Heart left ventricle (tissue), 16 donors: ENCODE measurements around the gene CWC22. TPM values are rescaled to one million over a fixed set of nuclear protein-coding genes. Genes with fewer than 3 reads are reported as not detected.
"Not testable (repeated sequence)": the region's sequence is repeated elsewhere in the genome, so short reads cannot be mapped to it uniquely, and the experiment has no call there.

ENCODE experiments used
- ATAC-seq, 4 donors: fragments of 200-7000 bp; cut with Tn5 transposase; one replicate each; pipeline ENCODE4 v1.9.1; 2020 to 2022; ENCODE audit warnings: moderate library complexity in 4 of 4, mild to moderate bottlenecking in 3 of 4, moderate number of reproducible peaks in 1 of 4
- DNase-seq, 5 donors: peaks; one replicate each; pipeline ENCODE4 v3.0.0-alpha.2; 2020
- H3K27ac ChIP-seq, 12 donors: fragments of 200-600 bp; sonication (generic) in 4 of 12; one replicate each; pipeline versions ENCODE4 v1.5.0 to v1.8.0; 2016 to 2022; ENCODE audit warnings: mild to moderate bottlenecking in 2 of 12
- H3K27me3 ChIP-seq, 9 donors: fragments of 200-600 bp; sonication (generic) in 2 of 9; one replicate each; pipeline versions ENCODE4 v1.5.1 to v1.8.0; 2016 to 2022; ENCODE audit warnings: mild to moderate bottlenecking in 3 of 9
- H3K36me3 ChIP-seq, 9 donors: fragments of 200-600 bp; sonication (generic) in 2 of 9; one replicate each; pipeline versions ENCODE4 v1.5.0 to v1.8.0; 2018 to 2022; ENCODE audit warnings: mild to moderate bottlenecking in 2 of 9
- H3K4me1 ChIP-seq, 12 donors: fragments of 200-600 bp; sonication (generic) in 4 of 12; one replicate each; pipeline versions ENCODE4 v1.5.0 to v1.8.0; 2016 to 2022; ENCODE audit warnings: mild to moderate bottlenecking in 3 of 12
- H3K4me3 ChIP-seq, 12 donors: fragments of 200-600 bp; sonication (generic) in 4 of 12; one replicate each; pipeline versions ENCODE4 v1.5.0 to v1.8.0; 2017 to 2022; ENCODE audit warnings: mild to moderate bottlenecking in 9 of 12, moderate library complexity in 4 of 12
- H3K9me3 ChIP-seq, 12 donors: fragments of 200-600 bp; sonication (generic) in 4 of 12; one replicate each; pipeline versions ENCODE4 v1.5.0 to v1.8.0; 2016 to 2022; ENCODE audit warnings: mild to moderate bottlenecking in 1 of 12
- CTCF ChIP-seq, 12 donors: fragments of 200-600 bp; sonication (generic) in 4 of 12; IDR thresholded peaks; one replicate each; pipeline versions ENCODE4 v1.5.0 to v1.8.0; 2018 to 2022; ENCODE audit warnings: antibody characterized with exemption in 12 of 12, mild to moderate bottlenecking in 5 of 12
- POLR2A ChIP-seq, 2 donors: fragments of 450-650 bp; IDR thresholded peaks; one replicate each; pipeline ENCODE4 v1.6.1; 2017; ENCODE audit warnings: antibody characterized with exemption in 2 of 2, mild to moderate bottlenecking in 2 of 2, moderate library complexity in 2 of 2
- WGBS, 4 donors: extraction: QIAGEN DNeasy Blood & Tissue Kit in 2 of 4; methylation state at CpG; one replicate each; pipeline versions ENCODE4 v1.1.5 to v1.1.7; 2013 to 2018; 5-methylcytosine and 5-hydroxymethylcytosine counted together
- intact Hi-C, 10 donors: fragments of 100-400 bp; cut with DNase I; formaldehyde crosslinking; loops; one replicate each; pipeline versions ENCODE4 v1.11.1 to v1.14.2; 2022
- polyA plus RNA-seq, 2 donors: library from polyadenylated mRNA; stranded (reverse); fragments of 200-250 nt; gene quantifications; one replicate each; pipeline ENCODE4 v1.2.3, GENCODE V29; 2013
- total RNA-seq, 9 donors: library from RNA; depleted of rRNA in 2 of 9; stranded (reverse); fragments of >200 nt in 2 of 9; fragmentation: NEBNext Ultra II Directional in 3 of 9; extraction: Animal tissue kit (Norgen Biotek cat#: 25700) in 3 of 9; gene quantifications; one replicate each; pipeline versions ENCODE4 v1.1.0 to v1.2.4, GENCODE V29; 2016 to 2023
- donor health status: ischemic (EF 13 %, LVEDD 7.1; RV severe dilation, severe dysfunction).
- donor health status: healthy with polysubstance abuse.
- donor health status: DM: no; HTN: yes; CAD: no.
- donor health status: DM: no; HTN: no; CAD: no.
- donor health status: ischemic (EF 25% LVEDD 6.9; RV normal size, moderate dysfunction).
- donor health status: ischemic (EF 25% LVEDD 5.7; RV mildly dilated, moderate dysfunction).
- donor health status: healthy.
- donor health status: DM: yes; HTN: yes; CAD: no.
- donor health status: ischemic (EF 35%, LVEDD 5.7; RV mildly dilated, moderate dysfunction).
- donor health status: nonischemic (EF 11% LVEDD 7.7; RV severe dilation, severe dysfunction).
- donor health status: DM: yes; HTN: yes; CAD: no.
- donor health status: PGD.
- donor health status: ischemic (EF 29% LVEDD 5.4; RV normal size, mild dysfunction).
- donor health status: nonischemic (EF 23%, LVEDD 6.1; RV moderate dilation, normal function).

CWC22 gene
- total and polyA plus RNA-seq, 11 donors = 6.4 to 17.7 (median 11.1) TPM

- TF ChIP-seq POLR2A (IDR thresholded peaks at IDR 0.05) (no peak), CTCF (IDR thresholded peaks at IDR 0.05) (no peak)
- H3K27me3 ChIP-seq = peaks cover 0 to 1% (median 0%) of the 10 kb centered on the region in 9 donors
- no peak for ATAC-seq
- H3K4me1 ChIP-seq = peaks cover 0 to 12% (median 6%) of the 10 kb centered on the region in 12 donors
- H3K27ac ChIP-seq = no peak overlapping the region
- H3K4me3 ChIP-seq = no peak overlapping the region
- H3K36me3 ChIP-seq = no peaks in the 10 kb centered on the region
- DNase-seq = no peak
- H3K9me3 ChIP-seq = no peaks in the 10 kb centered on the region
- 60 to 69% (median 68%) methylated on average over 2 of the region's 2 CpGs for WGBS, 4 donors
- intact Hi-C loops = no loop called here
These were observed 3.6 kb upstream of the CWC22 start for GRCh38 chr2:180010701-180011100.

GRCh38 chr2:180006231-180006630 lies 866 bp downstream of the CWC22 start:
- TF ChIP-seq POLR2A (IDR thresholded peaks at IDR 0.05) (no peak), CTCF (IDR thresholded peaks at IDR 0.05) (no peak)
- no peaks in the 10 kb centered on the region for H3K27me3 ChIP-seq
- no peaks in the 10 kb centered on the region for H3K36me3 ChIP-seq
- peak overlapping the region in 9 of 12 donors; percentile 85 to 96 (median 90) for H3K27ac ChIP-seq
- peak overlapping the region; percentile 71 to 99 (median 79) for H3K4me3 ChIP-seq
- H3K4me1 ChIP-seq = peaks cover 0 to 31% (median 14%) of the 10 kb centered on the region in 12 donors
- WGBS, 4 donors = 11 to 17% (median 16%) methylated on average over 7 of the region's 7 CpGs
- DNase-seq (no peak), ATAC-seq (no peak)
- H3K9me3 ChIP-seq = no peaks in the 10 kb centered on the region
- intact Hi-C loops = no loop called here

- H3K36me3 ChIP-seq, intact Hi-C loops, DNase-seq, H3K27me3 ChIP-seq, H3K9me3 ChIP-seq, H3K27ac ChIP-seq, ATAC-seq: not testable (repeated sequence)
- 95 to 98% (median 96%) methylated on average over 7 of the region's 7 CpGs for WGBS, 4 donors
- peak overlapping the region in 7 of 12 donors; percentile 71 to 99 (median 77) for H3K4me3 ChIP-seq
- H3K4me1 ChIP-seq = peaks cover 0 to 31% (median 15%) of the 10 kb centered on the region in 12 donors
These were observed 1.6 kb downstream of the CWC22 start for GRCh38 chr2:180005465-180005864.

- peaks cover 0 to 34% (median 15%) of the 10 kb centered on the region in 12 donors for H3K4me1 ChIP-seq
- H3K4me3 ChIP-seq = no peak overlapping the region
- TF ChIP-seq POLR2A (IDR thresholded peaks at IDR 0.05) (no peak), CTCF (IDR thresholded peaks at IDR 0.05) (no peak)
- no peaks in the 10 kb centered on the region for H3K27me3 ChIP-seq
- H3K36me3 ChIP-seq = peaks cover 0 to 5% (median 0%) of the 10 kb centered on the region in 9 donors
- ATAC-seq (no peak), DNase-seq (no peak)
- H3K9me3 ChIP-seq = no peaks in the 10 kb centered on the region
- WGBS, 4 donors = 90 to 95% (median 92%) methylated on average over 5 of the region's 5 CpGs
- intact Hi-C loops = no loop called here
- no peak overlapping the region for H3K27ac ChIP-seq
These were observed 2.4 kb downstream of the CWC22 start for GRCh38 chr2:180004731-180005130.

GRCh38 chr2:180003559-180003958 lies 3.5 kb downstream of the CWC22 start:
- Histone ChIP-seq H3K9me3 (no peaks in the 10 kb centered on the region), H3K27ac (no peak overlapping the region), H3K4me1 (peaks cover 0 to 34% (median 15%) of the 10 kb centered on the region in 12 donors), H3K4me3 (no peak overlapping the region), H3K36me3 (peaks cover 0 to 11% (median 0%) of the 10 kb centered on the region in 9 donors), H3K27me3 (no peaks in the 10 kb centered on the region)
- no peak for TF ChIP-seq POLR2A (IDR thresholded peaks at IDR 0.05)
- TF ChIP-seq CTCF (IDR thresholded peaks at IDR 0.05) = no peak
- 89 to 97% (median 92%) methylated on average over 2 of the region's 2 CpGs for WGBS, 4 donors
- intact Hi-C loops = no loop called here
- ATAC-seq (no peak), DNase-seq (no peak)
